GM21423 (cell line): ENCODE measurements around the gene SH2D7.
A peak's percentile ranks its signal among the peaks of the same experiment; 100 is the strongest.

Experiments
- ATAC-seq: cut with Tn5 transposase; IDR thresholded peaks from one replicate; pipeline ENCODE4 v1.9.1; 2021; ENCODE audit warnings: mild to moderate bottlenecking, moderate library complexity; ENCODE audit not compliant: unreplicated experiment

The SH2D7 gene

GRCh38 chr15:78101423-78102105 is 9.2 kb downstream of the SH2D7 start:
- no peak for ATAC-seq

- no peak for ATAC-seq
Observed at GRCh38 chr15:78102211-78102610, 9.8 kb downstream of the SH2D7 start.

DNA sequence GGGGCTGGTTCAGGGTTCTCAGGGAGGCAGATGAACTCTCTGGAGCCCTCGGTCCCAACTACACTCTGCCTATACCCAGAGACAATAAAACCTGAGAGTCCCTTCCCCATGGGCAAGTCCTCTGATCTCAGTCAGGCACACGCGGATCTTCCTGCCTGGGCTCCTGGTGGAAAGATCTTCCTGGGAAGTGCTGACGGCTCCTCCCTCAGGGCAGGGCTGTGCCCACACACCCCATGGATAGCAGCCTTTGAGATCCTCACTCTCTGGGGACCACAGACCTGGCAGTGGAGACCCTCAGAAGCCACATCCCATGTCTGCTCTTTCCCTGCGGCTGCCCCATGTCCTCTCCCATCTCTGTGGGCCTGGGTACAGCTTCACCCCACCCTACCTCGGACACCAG is 10.4 kb downstream of the SH2D7 start:
- no peak for ATAC-seq

- peak; percentile 77 for ATAC-seq
Observed at GRCh38 chr15:78103406-78104118, 11.2 kb downstream of the SH2D7 start.

GRCh38 chr15:78104119-78104479 is 11.7 kb downstream of the SH2D7 start:
- no peak for ATAC-seq

DNA sequence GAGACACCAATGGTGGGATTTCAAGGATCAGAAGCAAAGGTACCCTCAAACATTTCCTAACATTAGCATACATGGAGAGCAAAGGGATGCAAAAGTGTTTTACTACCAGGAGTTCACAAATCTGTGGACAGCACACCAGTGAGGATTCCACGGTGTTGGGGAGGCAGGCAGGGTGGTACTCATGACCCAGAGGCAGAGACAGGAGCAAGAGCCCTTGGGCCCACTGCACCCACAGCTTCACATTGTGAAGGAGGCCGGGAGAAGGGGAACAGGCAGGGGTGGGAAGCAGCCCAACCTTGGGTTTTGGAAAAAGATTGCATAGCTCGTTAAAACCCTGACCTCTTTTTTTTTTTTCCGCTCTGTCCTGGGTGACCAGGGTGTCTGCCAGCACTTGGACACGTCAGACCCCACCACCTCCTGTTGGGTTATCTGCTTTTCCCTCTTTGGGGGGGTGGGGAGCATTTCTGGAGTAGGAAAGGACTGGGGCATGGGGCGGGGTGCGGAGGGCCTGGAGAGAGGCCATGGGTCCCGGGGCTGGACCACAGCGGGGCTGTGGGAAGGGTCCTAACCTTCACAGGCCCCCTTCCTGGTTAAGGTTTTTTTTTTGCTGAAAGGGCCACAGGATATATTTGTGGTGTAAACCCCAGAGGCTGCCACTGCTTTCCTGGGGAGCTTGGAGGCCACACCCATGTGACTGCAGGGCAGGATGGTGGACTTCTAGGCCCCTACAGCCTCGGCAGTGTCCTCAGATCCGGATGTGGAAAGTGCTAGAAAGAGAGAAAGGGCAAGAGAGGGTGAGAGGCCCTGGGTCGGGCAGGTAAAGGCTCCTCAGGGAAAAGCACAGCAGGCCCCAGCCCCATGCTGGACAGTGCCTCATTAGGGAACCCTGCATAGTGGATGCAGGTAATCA is 12.5 kb downstream of the SH2D7 start:
- no peak for ATAC-seq

- no peak for ATAC-seq
Observed at GRCh38 chr15:78105476-78106241, 13.3 kb downstream of the SH2D7 start.

- no peak for ATAC-seq
Observed at GRCh38 chr15:78107471-78107870, 15.1 kb downstream of the SH2D7 start.

DNA sequence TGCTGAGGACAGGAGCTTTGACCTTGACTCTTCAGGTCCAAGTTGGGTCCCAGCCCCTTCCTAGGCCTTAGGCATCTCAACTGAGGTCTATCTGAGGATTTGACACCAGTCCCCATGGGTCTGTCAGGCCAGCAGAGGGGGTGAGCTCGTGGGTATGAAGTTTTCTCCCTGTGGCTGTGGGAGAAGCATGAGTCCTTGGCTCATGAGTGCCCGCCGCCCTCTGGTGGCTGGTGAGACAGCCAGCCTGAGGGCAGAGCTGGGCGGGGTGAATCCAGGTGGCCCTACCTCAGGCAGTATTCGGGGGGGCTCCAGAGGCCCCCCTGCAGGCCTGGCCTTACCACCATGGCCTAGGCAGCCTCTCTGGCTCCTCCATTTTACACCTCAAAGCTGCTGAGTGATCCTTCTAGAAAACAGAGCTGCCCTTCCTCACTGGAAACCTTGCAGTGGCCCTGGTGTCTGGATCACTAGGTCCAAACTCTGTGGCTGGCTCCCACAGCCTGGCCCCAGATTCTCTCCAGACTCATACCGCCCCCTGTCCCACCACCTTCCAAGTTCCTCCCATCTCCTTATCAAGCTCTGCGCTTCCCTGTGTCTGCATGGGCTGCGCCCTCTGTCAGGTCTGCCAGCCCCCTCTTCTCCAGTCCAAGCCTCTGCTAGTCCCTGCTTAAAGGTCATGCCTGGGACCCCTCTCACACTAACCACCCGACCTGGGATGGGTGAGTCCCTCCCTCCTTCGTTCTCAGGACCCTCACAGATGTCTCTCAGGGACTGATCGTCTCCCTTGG is 16.1 kb downstream of the SH2D7 start:
- peak; percentile 38 for ATAC-seq

DNA sequence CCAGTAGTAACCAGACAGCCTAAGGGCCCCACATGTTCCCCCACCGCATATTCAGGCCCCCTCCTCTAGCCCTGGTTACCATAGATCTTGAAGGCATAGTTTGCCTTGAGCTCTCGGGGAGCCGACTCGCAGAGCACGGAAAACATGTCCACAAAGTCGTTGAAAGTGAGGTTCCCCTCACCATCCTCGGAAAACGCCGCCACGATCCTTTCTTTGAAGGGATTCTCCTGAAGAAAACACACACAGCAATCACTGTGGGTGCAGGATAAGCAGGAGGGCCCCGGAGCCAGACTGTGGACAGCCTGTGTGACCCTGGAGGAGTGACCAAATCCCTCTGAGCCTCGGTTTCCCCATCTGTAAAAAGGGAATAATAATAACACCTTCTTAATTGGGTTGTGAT is 16.8 kb downstream of the SH2D7 start:
- no peak for ATAC-seq

DNA sequence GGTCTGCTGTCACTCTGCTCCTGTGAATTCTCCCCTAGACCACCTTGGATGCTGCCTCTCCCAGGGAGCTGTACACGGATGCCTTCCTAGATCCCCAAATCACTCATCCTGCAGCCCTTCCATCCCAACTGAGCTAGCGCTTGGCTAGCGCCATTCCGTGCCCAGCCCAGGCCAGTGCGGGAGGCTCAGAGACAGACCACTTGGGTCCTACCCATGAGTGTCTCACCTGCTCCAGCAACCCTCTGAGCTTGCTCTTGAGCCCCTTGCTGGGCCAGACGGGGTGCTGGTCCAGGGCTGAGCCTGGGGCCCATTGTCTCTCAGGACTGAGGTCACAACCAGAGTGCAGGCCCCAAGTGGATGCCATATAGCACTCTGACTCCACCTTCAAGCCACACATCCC is 17.7 kb downstream of the SH2D7 start:
- no peak for ATAC-seq

DNA sequence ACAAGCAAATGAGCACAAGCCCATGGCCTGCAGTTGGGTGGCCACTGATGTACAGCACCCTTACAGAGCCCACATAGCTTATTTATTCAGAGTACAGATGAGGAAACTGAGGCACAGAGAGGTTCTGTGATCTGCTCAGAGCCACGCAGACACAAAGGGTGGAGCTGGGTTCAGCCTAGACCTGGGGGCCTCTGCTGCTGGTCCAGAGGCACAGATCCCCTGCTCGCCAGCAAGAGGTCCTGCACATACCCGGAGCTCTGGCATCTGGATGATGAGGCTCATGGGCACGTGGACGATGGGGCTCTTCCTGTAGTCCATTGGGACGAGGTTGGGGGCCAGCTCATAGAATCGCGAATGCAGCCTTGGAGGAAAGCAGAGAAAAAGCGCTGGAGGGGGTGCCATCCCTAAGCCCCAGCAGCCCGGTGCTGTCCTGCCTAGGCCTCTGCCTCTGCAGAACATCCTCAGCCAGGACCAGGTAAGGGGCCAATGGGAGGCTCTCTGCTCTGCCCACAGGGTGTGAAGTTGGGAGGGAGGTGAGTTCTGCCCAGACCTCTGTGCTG is 18.6 kb downstream of the SH2D7 start:
- no peak for ATAC-seq

DNA sequence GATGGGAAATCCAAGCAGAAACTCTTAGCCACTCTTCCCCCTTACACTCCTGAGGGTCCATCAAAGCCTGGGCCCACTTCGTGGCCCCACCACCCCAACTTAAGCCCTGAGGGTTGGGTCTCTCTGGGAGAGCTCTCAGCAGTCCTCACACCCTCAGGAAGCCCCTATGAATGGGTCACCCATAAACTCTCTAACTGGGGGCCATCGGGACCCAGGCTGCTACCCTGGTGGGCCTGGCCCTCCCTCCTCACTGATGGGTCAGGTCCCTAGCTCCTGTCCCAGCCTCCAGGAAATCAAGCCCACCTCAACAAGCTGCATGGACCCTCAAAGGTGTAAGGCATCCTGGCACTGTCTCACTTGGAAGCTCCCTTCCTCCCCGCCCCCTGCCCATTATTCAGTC is 19.4 kb downstream of the SH2D7 start:
- no peak for ATAC-seq

DNA sequence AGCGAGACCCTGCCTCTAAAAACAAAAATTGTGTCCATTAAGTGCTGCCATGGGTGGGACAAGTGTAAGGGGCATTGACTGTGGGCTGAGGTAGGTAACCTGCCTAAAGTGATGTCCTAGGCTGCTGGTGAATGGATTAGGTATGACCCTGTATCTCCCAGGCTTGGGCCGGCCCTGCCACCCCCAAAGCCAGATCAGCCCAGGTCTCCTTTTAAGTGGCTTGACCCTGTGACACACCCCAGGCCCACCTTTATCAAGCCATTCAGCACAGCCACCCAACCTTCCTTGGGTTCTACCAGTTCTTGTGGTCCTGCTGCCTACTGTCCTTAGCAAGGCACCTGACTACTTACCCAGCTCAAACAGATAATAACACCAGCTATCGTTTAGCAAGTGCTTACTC is 20.2 kb downstream of the SH2D7 start:
- no peak for ATAC-seq

- ATAC-seq, result no peak
Observed at GRCh38 chr15:78120523-78120922, 28.2 kb downstream of the SH2D7 start.

DNA sequence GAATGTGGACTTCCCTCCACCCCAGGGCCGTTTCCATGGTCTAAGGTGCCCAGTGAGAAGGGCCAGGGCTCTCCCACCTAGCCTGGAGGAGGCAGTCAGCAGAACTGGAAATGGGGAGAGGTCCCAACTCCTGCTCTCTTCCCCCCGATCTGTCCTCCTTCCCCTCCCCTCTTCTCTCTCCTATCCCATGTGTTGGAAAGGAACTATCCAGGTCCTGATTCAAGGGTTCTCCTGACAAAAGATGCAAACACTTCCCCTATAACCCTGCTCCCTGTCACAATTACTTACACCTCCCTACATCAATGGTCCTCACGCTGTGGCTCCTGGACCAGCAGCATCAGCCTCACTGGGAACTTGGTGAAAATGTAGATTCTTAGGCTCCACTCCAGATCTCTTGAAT is 32.9 kb downstream of the SH2D7 start:
- ATAC-seq, result no peak

- no peak for ATAC-seq
Observed at GRCh38 chr15:78127882-78128281, 35.5 kb downstream of the SH2D7 start.

- ATAC-seq, result no peak
Observed at GRCh38 chr15:78129077-78129750, 36.9 kb downstream of the SH2D7 start.

DNA sequence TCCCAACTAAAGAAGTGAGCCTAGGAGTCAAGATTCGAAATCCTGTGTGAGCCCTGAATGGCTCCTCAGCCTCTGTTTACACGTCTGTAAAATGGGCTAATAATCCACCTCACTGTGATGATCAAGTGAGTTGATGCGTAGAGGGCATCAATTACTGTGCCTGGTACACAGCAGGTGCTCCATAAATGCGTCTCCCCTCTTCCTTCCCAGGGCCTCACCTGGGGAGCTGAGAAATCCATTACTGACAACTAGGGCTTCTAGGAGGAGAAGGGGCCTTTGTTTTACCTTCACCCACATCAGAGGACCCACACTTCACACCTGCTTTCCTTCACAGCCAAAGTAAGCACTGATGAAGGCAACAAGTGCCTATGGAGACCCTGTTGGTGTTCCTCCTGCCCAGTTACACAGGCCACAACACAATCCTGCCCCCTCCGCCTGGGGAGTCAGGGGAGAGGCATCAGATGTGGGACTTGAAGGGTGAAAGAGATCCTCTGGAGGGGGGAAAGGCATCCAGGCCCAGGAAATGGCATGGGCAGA is 37.5 kb downstream of the SH2D7 start:
- ATAC-seq, result no peak
